ENCODE results near the gene SVOPL.

Gene SVOPL

GRCh38 chr7:138590154-138590553, 111.0 kb downstream of the SVOPL start:
- H3K9me3 ChIP-seq (ENCODE audit: severe bottlenecking): no peaks in the 10 kb centered on the region
- no peak overlapping the region for H3K27ac ChIP-seq
- H3K4me3 ChIP-seq (ENCODE audit: low read depth, low read length): no peak overlapping the region
- no peaks in the 10 kb centered on the region for H3K27me3 ChIP-seq (ENCODE audit: insufficient read depth, low read depth, severe bottlenecking)
- TF ChIP-seq CTCF (IDR thresholded peaks at IDR 0.05; ENCODE audit: low read depth, low read length): no peak
- DNase-seq: no peak
- H3K36me3 ChIP-seq: peaks cover 14% of the 10 kb centered on the region

DNA sequence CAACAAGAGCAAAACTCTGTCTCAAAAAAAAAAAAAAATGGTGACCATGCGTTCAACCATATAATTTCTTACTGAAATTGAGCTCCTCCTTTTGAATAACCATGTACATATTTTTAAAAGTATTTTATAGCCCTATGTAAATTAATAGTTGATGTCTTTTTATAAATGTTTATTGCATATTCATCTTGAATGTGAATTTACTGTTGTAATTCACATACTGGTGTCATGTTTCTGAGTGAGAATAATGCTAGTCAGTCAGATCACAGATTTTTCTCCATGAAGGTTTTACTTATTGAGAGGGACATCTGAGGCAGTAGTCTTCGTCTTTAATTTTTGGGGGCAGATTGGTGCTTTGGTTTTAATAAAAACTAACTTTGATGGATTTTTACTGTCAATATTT, 112.2 kb downstream of the SVOPL start:
- Histone ChIP-seq H3K4me3 (ENCODE audit: low read depth, low read length) (no peak overlapping the region), H3K9me3 (ENCODE audit: severe bottlenecking) (no peaks in the 10 kb centered on the region), H3K36me3 (peaks cover 25% of the 10 kb centered on the region), H3K27ac (no peak overlapping the region), H3K27me3 (ENCODE audit: insufficient read depth, low read depth, severe bottlenecking) (no peaks in the 10 kb centered on the region)
- no peak for DNase-seq
- no peak for TF ChIP-seq CTCF (IDR thresholded peaks at IDR 0.05; ENCODE audit: low read depth, low read length)

GRCh38 chr7:138587485-138587884, 113.7 kb downstream of the SVOPL start:
- no peak for DNase-seq
- H3K4me3 ChIP-seq (ENCODE audit: low read depth, low read length): no peak overlapping the region
- TF ChIP-seq CTCF (IDR thresholded peaks at IDR 0.05; ENCODE audit: low read depth, low read length): no peak
- H3K9me3 ChIP-seq (ENCODE audit: severe bottlenecking): no peaks in the 10 kb centered on the region
- no peak overlapping the region for H3K27ac ChIP-seq
- no peaks in the 10 kb centered on the region for H3K27me3 ChIP-seq (ENCODE audit: insufficient read depth, low read depth, severe bottlenecking)
- peaks cover 39% of the 10 kb centered on the region for H3K36me3 ChIP-seq

DNA sequence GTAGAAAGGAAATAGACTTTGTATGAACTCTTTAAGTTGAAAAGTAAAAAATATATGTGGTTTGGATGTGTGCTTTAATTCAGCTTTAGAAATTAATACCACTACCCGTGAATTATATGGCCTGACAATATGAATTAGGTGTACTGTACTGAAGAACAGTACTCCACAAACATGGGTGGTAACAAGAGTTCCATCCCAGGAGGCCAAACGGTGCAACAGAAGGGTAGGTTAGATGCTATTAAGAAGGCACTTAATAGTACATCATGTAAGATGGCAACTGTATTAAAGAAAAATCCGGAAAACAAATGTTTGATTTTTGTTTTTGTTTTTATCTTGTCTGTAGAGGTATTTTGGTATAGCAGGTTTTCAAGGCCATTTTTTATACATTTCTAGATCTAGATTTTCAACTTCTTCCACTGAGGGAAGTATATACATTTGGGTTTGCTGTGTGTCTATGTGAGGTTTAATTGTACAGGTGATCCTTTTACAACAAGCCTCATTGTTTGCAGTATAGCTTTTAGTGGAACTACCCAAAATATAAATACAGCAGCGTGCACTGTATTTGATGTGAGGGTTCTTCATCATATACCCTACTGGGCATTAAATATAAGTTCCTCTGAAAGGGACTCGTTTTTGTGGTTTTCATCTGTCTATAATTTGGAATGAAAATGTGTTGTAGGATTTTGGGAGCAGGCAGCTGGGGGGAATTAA, 115.7 kb downstream of the SVOPL start:
- H3K27ac ChIP-seq: no peak overlapping the region
- no peak for TF ChIP-seq CTCF (IDR thresholded peaks at IDR 0.05; ENCODE audit: low read depth, low read length)
- H3K27me3 ChIP-seq (ENCODE audit: insufficient read depth, low read depth, severe bottlenecking): no peaks in the 10 kb centered on the region
- peaks cover 50% of the 10 kb centered on the region for H3K36me3 ChIP-seq
- no peak for DNase-seq
- no peak overlapping the region for H3K4me3 ChIP-seq (ENCODE audit: low read depth, low read length)
- H3K9me3 ChIP-seq (ENCODE audit: severe bottlenecking): no peaks in the 10 kb centered on the region

DNA sequence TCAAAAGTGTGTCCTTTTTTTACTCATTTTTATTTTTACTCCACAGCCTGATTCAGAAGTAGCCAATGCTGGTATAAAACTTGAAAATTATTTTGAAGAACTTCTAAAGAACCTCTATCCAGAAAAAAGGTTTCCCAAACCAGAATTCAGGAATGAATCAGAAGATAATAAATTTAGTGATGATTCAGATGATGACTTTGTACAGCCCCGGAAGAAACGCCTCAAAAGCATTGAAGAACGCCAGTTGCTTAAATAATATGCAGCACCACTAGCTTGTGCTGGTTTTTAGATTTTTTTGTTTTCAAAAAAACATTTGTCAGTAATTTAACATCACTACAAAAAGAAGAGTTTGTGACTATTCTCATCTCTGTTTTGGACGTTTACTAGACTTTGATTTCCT, 116.5 kb downstream of the SVOPL start:
- no peak overlapping the region for H3K4me3 ChIP-seq (ENCODE audit: low read depth, low read length)
- H3K27ac ChIP-seq: no peak overlapping the region
- no peaks in the 10 kb centered on the region for H3K9me3 ChIP-seq (ENCODE audit: severe bottlenecking)
- H3K36me3 ChIP-seq: peaks cover 56% of the 10 kb centered on the region
- H3K27me3 ChIP-seq (ENCODE audit: insufficient read depth, low read depth, severe bottlenecking): no peaks in the 10 kb centered on the region
- no peak for DNase-seq
- no peak for TF ChIP-seq CTCF (IDR thresholded peaks at IDR 0.05; ENCODE audit: low read depth, low read length)

- DNase-seq: no peak
- Histone ChIP-seq H3K27ac (no peak overlapping the region), H3K9me3 (ENCODE audit: severe bottlenecking) (no peaks in the 10 kb centered on the region), H3K27me3 (ENCODE audit: insufficient read depth, low read depth, severe bottlenecking) (no peaks in the 10 kb centered on the region), H3K36me3 (peaks cover 60% of the 10 kb centered on the region), H3K4me3 (ENCODE audit: low read depth, low read length) (no peak overlapping the region)
- no peak for TF ChIP-seq CTCF (IDR thresholded peaks at IDR 0.05; ENCODE audit: low read depth, low read length)
Measured at GRCh38 chr7:138584283-138584682, 116.9 kb downstream of the SVOPL start.
